Measurements from ENCODE around the gene HSPA6.
"Not testable (repeated sequence)": the region's sequence is repeated elsewhere in the genome, so short reads cannot be mapped to it uniquely, and the experiment has no call there.

HSPA6 gene

GRCh38 chr1:161563522-161563921 lies 39.2 kb downstream of the HSPA6 start:
- DNase-seq, result not testable (repeated sequence)

- not testable (repeated sequence) for DNase-seq
Measured at GRCh38 chr1:161566602-161566960, 42.2 kb downstream of the HSPA6 start.

GRCh38 chr1:161571703-161572102 lies 47.4 kb downstream of the HSPA6 start:
- DNase-seq, result not testable (repeated sequence)
